ENCODE measurements around the gene PLXDC1.
A peak's percentile ranks its signal among the peaks of the same experiment; 100 is the strongest.

Gene PLXDC1

DNA sequence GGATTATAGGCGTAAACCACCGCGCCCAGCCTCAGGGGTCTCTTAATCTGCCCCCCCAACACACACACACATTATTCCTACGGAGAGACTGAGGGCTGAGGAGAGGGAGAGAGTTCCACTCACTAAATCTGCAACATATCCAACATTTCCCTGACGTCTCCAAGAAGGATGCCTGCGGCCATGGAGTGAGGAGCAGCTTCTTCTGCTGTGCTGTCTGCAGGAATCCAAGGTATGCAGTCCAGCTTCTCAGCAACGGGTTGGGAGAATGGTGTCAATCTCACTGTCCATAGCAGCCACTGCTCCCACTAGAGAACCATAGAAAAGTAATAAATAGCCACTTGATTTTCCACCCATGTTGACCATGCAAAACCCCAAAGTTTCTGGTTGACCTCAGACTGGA lies 5.1 kb upstream of the PLXDC1 start:
- no peak for DNase-seq
- TF ChIP-seq GATA1 (IDR thresholded peaks at IDR 0.05; ENCODE audit: low read depth, low read length) (no peak), POLR2A (IDR thresholded peaks at IDR 0.05; ENCODE audit: low read length) (no peak)

DNA sequence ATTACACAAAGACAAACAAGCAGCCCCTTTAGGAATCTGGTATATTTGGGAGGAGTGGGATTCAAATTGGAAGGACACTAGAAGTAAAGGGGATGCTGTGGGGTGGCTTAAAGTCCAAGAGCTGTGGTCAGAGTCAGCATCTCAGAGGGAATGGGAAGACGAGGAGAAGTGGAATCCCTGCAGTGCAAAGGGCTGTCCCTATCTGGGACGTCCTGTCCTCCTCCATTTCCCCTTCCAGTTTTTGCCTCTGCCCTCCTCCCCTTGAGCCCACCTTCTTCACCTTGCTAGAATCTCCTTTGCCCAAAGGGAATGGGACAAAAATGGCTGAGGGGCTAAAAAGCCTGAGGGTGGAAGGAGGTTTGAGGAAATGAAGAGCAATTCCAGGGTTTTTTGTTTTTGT lies 4.2 kb upstream of the PLXDC1 start:
- TF ChIP-seq POLR2A (IDR thresholded peaks at IDR 0.05; ENCODE audit: low read length) (no peak), GATA1 (IDR thresholded peaks at IDR 0.05; ENCODE audit: low read depth, low read length) (no peak)
- no peak for DNase-seq

DNA sequence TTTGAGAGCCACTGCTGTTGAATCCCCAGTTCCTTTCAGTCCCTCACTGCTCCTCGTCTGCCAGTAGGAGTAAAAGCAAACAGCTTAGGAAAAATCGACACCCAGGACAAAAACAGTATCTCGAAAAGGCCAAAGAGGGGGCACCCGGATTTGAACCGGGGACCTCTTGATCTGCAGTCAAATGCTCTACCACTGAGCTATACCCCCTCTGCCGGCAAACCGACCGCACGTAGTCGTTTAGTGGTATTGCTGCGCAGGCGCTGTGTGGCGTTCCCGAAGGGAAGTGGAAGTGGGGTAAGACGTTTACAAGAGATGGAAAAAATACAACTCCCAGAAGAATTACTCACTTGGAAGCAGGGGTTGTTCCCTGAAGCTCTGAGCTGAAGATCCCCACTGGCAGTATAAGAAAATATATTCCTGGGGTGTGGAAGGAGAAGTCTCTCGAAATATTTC lies 2.2 kb upstream of the PLXDC1 start:
- peak; percentile 87 to 95 for DNase-seq
- TF ChIP-seq POLR2A (IDR thresholded peaks at IDR 0.05; ENCODE audit: low read length) (no peak), GATA1 (IDR thresholded peaks at IDR 0.05; ENCODE audit: low read depth, low read length) (no peak)

DNA sequence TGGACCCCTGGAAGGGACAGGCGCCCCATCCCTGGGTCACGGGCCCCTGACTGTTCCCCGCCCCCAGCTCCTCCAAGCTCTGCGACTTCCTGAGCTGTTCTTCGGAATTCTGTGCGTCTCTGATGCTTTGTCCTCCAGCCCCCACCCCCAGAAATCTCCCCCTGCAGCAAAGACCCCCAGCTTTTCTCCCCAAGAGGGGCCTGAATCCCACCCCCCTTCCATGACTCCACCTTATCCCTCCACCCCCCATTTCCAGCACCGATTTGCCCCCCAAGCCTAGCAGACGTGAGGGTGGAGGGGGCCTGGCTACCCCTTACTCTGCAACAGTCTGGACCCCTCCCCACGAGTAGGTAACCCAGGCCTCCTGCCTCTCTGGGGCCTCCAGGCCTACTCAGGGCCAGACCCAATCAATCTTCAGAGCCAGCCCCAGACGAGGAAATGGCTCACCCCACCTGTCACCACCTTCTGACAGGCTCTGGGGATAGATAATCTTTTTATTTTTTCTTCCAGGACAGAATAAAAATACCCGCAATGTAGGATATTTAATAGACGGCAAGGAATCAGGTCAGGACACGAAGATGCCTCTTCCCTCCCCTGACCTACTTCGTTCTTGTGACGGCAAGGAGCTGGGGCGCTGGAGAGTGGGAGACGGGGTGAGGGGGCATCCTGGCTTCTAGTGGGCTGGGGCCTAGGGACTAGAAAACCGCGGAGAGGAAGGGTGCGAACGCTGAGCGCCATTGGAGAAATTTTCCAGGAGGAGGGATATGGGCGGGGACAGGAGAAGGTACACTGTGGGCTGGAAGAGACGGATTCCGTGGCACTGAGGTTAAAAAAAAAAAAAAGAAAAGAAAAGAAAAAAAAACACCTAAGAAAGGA lies 744 bp upstream of the PLXDC1 start:
- no peak for TF ChIP-seq GATA1 (IDR thresholded peaks at IDR 0.05; ENCODE audit: low read depth, low read length)
- TF ChIP-seq POLR2A (IDR thresholded peaks at IDR 0.05; ENCODE audit: low read length) = no peak
- DNase-seq = no peak

DNA sequence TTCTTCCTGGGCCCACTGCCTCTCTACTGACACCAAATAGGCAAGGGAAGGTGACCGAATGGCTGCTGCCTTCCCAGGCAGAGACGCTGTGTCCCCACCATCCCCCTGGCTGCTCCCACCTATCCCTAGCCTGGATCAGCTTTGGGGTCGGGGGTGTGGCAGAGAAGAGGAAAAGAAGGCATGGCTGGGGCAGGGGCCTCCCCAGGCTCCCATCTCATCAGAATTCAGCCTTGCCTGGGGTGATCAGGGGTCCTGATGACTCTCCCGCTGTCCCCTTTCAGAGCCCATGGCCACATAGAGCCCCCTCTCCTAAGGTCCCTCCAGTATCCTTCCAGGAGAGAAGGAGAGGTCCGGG lies 665 bp downstream of the PLXDC1 start:
- TF ChIP-seq GATA1 (IDR thresholded peaks at IDR 0.05; ENCODE audit: low read depth, low read length) (no peak), POLR2A (IDR thresholded peaks at IDR 0.05; ENCODE audit: low read length) (no peak)
- DNase-seq = no peak

DNA sequence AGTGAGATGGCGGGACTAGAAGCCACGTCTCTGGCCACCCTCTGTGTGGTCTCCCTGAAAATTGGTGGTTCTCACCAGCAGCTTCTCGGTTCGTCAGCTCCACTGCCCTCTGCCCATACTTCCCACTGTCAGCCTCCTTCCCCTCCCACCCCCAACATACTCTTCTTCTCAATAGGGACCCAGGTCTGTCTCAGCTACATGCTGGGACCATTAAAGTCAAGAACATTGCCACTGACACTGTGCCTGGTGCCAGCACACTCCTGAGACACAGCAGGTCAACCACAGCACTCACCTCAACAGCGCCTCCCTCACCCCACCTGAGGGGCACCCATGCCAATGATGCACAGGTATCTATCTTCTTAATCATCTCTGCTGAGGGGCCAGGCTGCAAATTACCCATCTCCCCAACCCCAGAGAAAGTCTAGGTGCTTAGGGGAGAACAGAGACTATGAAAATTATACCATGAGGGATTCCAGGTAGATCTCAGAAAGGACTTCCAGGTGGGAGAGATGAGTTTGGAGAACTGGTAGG lies 1.3 kb downstream of the PLXDC1 start:
- TF ChIP-seq GATA1 (IDR thresholded peaks at IDR 0.05; ENCODE audit: low read depth, low read length) = no peak
- no peak for TF ChIP-seq POLR2A (IDR thresholded peaks at IDR 0.05; ENCODE audit: low read length)
- no peak for DNase-seq

DNA sequence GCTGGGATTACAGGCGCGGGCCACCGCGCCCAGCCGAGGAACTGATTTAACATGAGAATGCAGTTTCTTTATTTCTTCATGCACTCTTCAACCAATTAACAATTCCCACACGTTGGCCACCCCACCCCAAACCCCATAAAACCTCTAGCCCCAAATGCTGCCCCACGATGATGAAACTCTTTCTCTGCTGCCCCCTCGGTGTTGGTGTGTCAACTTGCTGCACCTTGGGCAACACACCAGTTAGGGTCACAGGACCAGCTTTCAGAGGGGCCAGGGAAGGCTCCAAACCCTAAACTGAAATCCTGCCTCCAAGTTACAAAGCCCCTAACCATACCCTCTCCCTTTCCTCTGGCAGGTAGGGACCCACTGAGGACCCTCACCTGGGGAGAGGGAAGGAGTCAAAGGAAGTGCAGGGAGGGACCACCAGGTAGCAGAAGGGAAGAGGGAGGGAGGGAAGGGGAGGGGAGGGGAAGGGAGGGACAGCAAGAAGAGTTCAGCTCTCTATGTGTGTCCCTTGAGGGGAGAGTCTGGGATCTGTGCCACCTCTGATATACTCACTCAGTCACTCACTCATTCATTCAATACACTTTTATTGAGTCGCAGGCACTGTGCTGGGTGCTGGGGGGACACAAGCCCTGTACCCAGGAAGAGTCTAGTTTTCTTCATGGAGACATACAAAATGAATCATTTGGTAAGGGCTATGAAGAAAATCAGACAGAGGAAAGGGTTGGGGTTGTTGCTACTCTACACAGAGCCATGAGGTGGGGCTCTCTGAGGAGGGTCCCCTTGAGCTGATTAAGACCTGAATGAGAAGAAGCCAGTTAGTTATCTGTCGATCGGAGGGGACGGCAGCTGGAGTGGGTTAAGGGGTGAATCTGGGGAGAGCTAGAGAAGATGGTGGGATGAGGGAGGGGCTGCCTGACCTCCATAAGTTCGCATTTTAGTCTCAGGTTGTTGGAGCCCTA lies 3.9 kb downstream of the PLXDC1 start:
- TF ChIP-seq GATA1 (IDR thresholded peaks at IDR 0.05; ENCODE audit: low read depth, low read length) (no peak), POLR2A (IDR thresholded peaks at IDR 0.05; ENCODE audit: low read length) (no peak)
- no peak for DNase-seq

DNA sequence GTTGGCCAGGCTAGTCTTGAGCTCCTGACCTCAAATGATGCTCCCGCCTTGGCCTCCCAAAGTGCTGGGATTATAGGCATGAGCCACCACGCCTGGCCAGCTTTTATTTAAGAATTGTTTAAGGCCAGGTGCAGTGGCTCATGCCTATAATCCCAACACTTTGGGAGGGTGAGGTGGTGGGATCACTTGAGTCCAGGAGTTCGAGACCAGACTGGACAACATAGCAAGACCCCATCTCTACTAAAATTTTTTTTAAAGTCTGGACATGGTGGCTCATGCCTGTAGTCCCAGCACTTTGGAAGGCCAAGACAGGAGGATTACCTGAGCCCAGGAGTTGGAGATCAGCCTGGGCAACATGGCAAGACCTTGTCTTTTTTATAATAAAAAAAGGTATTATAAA lies 5.2 kb downstream of the PLXDC1 start:
- no peak for DNase-seq
- TF ChIP-seq GATA1 (IDR thresholded peaks at IDR 0.05; ENCODE audit: low read depth, low read length) (no peak), POLR2A (IDR thresholded peaks at IDR 0.05; ENCODE audit: low read length) (no peak)

DNA sequence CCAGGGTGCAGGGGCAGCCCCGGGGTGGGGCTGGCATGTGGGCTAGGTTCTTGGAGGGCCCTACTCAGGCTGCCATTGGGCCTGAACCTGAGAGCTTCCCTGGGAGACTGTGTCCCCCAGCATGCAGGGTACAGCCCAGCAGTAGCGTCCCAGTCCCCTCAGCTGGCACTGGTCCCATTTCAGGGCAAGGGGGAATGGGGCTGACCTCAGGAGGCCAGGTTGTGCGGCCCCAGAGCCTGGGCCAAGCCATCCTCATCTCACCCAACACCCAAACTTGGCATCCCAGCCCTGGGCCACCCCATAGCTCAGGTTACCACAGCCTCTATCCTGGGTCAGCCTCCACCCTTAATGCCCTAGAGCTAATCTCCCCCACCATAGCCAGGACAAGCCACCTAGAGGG lies 6.3 kb downstream of the PLXDC1 start:
- TF ChIP-seq POLR2A (IDR thresholded peaks at IDR 0.05; ENCODE audit: low read length) = no peak
- TF ChIP-seq GATA1 (IDR thresholded peaks at IDR 0.05; ENCODE audit: low read depth, low read length) = no peak
- no peak for DNase-seq

DNA sequence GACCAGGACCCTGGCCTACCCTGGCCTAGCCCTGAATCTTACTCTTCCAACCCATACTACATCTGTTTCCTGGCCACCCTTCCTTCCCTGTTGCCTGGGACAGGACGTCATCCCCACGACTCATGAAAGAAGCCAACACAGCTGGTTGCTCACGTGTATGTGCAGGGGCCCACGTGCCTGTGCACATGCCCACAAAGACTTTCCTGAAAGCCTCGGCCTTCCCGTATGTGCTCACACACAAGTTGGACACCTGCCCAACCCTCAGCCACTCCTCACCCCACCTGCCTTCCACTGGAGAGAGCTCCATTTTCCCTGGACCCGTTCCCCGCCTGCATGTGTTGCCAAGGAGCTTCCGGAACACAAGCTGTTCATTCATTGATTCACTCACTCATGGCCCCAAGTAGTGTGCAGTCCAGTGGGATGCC lies 7.0 kb downstream of the PLXDC1 start:
- TF ChIP-seq GATA1 (IDR thresholded peaks at IDR 0.05; ENCODE audit: low read depth, low read length) = no peak
- no peak for TF ChIP-seq POLR2A (IDR thresholded peaks at IDR 0.05; ENCODE audit: low read length)
- DNase-seq = no peak

DNA sequence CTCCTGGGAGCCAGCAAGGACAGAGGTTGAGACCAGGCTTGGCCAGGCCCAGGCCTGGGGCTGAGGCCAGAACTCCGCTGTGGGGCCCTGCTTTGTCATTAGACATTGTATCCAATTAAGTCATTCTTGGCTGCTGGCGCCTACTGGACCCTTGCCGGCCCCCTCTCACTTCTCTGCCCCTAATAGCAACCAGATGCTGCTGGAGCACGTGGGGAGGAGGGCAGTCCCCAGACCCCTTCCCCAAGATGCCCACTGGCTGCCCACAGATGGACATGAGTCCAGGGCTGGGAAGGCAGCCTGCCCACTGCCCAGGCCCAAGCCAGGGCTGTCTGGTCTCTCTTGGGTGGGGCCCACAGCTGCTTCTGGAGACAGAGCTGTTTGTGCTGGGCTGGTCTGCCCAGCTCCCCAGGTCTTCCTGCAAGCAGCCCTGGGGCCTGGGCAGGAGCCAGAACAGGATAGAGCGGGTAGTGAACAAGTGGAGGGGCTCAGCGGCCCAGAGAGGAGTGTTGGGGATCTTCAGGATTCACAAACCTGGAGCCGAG lies 7.8 kb downstream of the PLXDC1 start:
- DNase-seq = no peak
- TF ChIP-seq GATA1 (IDR thresholded peaks at IDR 0.05; ENCODE audit: low read depth, low read length) (no peak), POLR2A (IDR thresholded peaks at IDR 0.05; ENCODE audit: low read length) (no peak)

DNA sequence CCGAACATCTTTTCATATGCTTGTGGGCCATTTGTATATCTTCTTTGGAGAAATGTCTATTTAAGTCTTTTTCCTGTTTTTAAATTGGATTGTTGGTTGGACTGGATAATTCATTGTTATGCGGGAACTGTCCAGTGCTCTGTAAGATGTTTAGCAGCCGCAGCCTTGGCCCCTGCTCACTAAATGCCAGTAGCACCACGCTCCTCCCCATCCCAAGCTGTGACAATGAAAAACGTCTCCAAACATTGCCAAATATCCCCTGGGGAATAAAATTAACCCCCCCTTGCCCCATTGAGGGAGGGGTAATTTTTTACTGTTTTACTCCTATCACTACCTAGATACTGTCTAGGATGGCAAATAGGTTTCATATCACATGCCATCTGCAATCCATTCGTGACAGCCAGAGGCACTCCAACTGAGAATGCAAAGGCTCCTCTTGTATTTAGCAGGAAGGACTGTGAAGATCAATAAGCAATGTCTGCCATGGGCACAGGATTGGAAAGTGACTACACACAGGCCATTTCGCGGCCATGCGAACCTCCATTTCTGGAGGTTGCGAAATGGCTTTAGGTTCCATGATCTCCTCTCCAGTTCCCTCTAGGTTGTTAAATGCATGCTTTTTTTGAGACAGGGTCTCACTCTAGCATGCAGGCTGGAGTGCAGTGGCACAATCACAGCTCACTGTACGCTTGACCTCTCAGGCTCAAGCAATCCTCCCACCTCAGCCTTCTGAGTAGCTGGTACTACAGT lies 9.3 kb downstream of the PLXDC1 start:
- DNase-seq = no peak
- no peak for TF ChIP-seq POLR2A (IDR thresholded peaks at IDR 0.05; ENCODE audit: low read length)
- no peak for TF ChIP-seq GATA1 (IDR thresholded peaks at IDR 0.05; ENCODE audit: low read depth, low read length)

DNA sequence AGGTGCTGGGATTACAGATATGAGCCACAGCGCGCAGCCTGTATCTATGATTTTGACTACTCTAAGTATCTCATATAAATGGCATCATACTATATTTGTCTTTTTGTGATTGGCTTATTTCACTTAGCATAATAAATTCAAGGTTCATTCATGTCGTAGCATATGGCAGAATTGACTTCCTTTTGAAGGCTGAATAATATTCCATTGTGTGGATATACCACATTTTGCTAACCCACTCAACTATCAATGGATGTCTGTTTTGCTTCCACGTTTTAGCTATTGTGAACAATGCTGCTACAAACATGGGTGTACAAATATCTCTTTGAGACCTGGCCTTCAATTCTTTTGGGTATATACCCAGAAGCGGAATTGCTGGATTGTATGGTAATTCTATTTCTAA lies 10.1 kb downstream of the PLXDC1 start:
- DNase-seq = no peak
- TF ChIP-seq GATA1 (IDR thresholded peaks at IDR 0.05; ENCODE audit: low read depth, low read length) (no peak), POLR2A (IDR thresholded peaks at IDR 0.05; ENCODE audit: low read length) (no peak)

All from erythroblast (primary cell).